HG03469 (cell line): ENCODE data around the gene FBLIM1.
"Not testable (repeated sequence)": the region's sequence is repeated elsewhere in the genome, so short reads cannot be mapped to it uniquely, and the experiment has no call there.

Experiments
- ATAC-seq: cut with Tn5 transposase; IDR thresholded peaks from one replicate; pipeline ENCODE4 v1.9.1; 2021; ENCODE audit warnings: mild to moderate bottlenecking, moderate library complexity, moderate number of reproducible peaks; ENCODE audit not compliant: unreplicated experiment

FBLIM1 gene

GRCh38 chr1:15804060-15804459 is 45.5 kb downstream of the FBLIM1 start:
- no peak for ATAC-seq

GRCh38 chr1:15807121-15807520 is 48.5 kb downstream of the FBLIM1 start:
- ATAC-seq: no peak

GRCh38 chr1:15807549-15807948 is 49.0 kb downstream of the FBLIM1 start, which contains the start of gene UQCRHL:
Gene UQCRHL (minus strand): TSS chr1:15807649. CDS start chr1:15807649, 0 bp downstream.
- not testable (repeated sequence) for ATAC-seq

- ATAC-seq: no peak
Measured at GRCh38 chr1:15808955-15809354, 50.4 kb downstream of the FBLIM1 start.

GRCh38 chr1:15810073-15810472 is 51.5 kb downstream of the FBLIM1 start:
- ATAC-seq: no peak

- ATAC-seq: no peak
Measured at GRCh38 chr1:15816674-15817073, 58.1 kb downstream of the FBLIM1 start.

GRCh38 chr1:15820478-15820877 is 61.9 kb downstream of the FBLIM1 start:
- no peak for ATAC-seq

- ATAC-seq: no peak
Measured at GRCh38 chr1:15825800-15826199, 67.2 kb downstream of the FBLIM1 start.

- ATAC-seq: no peak
Measured at GRCh38 chr1:15826810-15827507, 68.4 kb downstream of the FBLIM1 start.

GRCh38 chr1:15827567-15827966 is 69.0 kb downstream of the FBLIM1 start:
- ATAC-seq: not testable (repeated sequence)

- not testable (repeated sequence) for ATAC-seq
Measured at GRCh38 chr1:15828931-15829330, 70.3 kb downstream of the FBLIM1 start.

GRCh38 chr1:15830258-15830657 is 71.7 kb downstream of the FBLIM1 start:
- no peak for ATAC-seq

GRCh38 chr1:15833069-15833679 is 74.6 kb downstream of the FBLIM1 start:
- ATAC-seq: no peak

GRCh38 chr1:15833842-15834405 is 75.3 kb downstream of the FBLIM1 start:
- ATAC-seq: no peak

GRCh38 chr1:15834406-15835204 is 76.0 kb downstream of the FBLIM1 start:
- ATAC-seq: peak; percentile 25

- no peak for ATAC-seq
Measured at GRCh38 chr1:15835205-15835740, 76.7 kb downstream of the FBLIM1 start.

GRCh38 chr1:15835741-15836510 is 77.3 kb downstream of the FBLIM1 start:
- ATAC-seq: peak; percentile 29
